GM23338 (cell line): ENCODE data around the gene PITX1. TPM values are rescaled to one million over a fixed set of nuclear protein-coding genes. Genes with fewer than 3 reads are reported as not detected.

Experiments used
- ATAC-seq: fragments of 200-7000 bp; cut with Tn5 transposase; 3 replicates; pipeline ENCODE4 v1.9.1; 2020
- DNase-seq: peaks from one replicate; pipeline ENCODE4 v3.0.0-alpha.2; 2015; ENCODE audit warnings: low spot score
- H2AFZ ChIP-seq: fragments of 200-600 bp; sonication (generic); 2 replicates; pipeline ENCODE4 v1.8.0; 2016; ENCODE audit warnings: antibody characterized with exemption, mild to moderate bottlenecking, moderate library complexity
- H3F3A ChIP-seq: fragments of 200-600 bp; sonication (generic); replicated peaks from 2 replicates; pipeline ENCODE4 v1.8.0; 2017; ENCODE audit warnings: antibody characterized with exemption, mixed run types, low read depth
- H3K27ac ChIP-seq: fragments of 200-600 bp; sonication (generic); 2 replicates; pipeline ENCODE4 v1.6.1; 2016; ENCODE audit warnings: low read depth
- H3K27me3 ChIP-seq: fragments of 200-600 bp; sonication (generic); 2 replicates; pipeline ENCODE4 v1.8.0; 2016; ENCODE audit warnings: mild to moderate bottlenecking, mixed run types, moderate library complexity; ENCODE audit not compliant: insufficient read depth
- H3K36me3 ChIP-seq: fragments of 200-600 bp; sonication (generic); 2 replicates; pipeline ENCODE4 v1.8.0; 2016; ENCODE audit warnings: mild to moderate bottlenecking; ENCODE audit not compliant: insufficient read depth
- H3K4me1 ChIP-seq: fragments of 200-600 bp; sonication (generic); 2 replicates; pipeline ENCODE4 v1.8.0; 2016; ENCODE audit warnings: mild to moderate bottlenecking, moderate library complexity; ENCODE audit not compliant: insufficient read depth
- H3K4me2 ChIP-seq: fragments of 200-600 bp; sonication (generic); 2 replicates; pipeline ENCODE4 v1.7.1; 2017; ENCODE audit warnings: mixed run types
- H3K4me3 ChIP-seq: fragments of 200-600 bp; sonication (generic); 2 replicates; pipeline ENCODE4 v1.6.1; 2016; ENCODE audit warnings: mixed run types
- H3K79me2 ChIP-seq: fragments of 200-600 bp; sonication (generic); replicated peaks from 2 replicates; pipeline ENCODE4 v1.8.0; 2017; ENCODE audit warnings: mild to moderate bottlenecking; ENCODE audit not compliant: insufficient read depth
- H3K9me2 ChIP-seq: fragments of 200-600 bp; sonication (generic); 2 replicates; pipeline ENCODE4 v1.8.0; 2017; ENCODE audit not compliant: insufficient read depth
- H4K20me1 ChIP-seq: fragments of 200-600 bp; sonication (generic); replicated peaks from 2 replicates; pipeline ENCODE4 v1.8.0; 2017; ENCODE audit warnings: mild to moderate bottlenecking; ENCODE audit not compliant: insufficient read depth
- H3K27ac Mint-ChIP-seq: 2 replicates; pipeline ENCODE4 v1.8.0; 2020; ENCODE audit warnings: inconsistent platforms, mild to moderate bottlenecking, moderate library complexity, mixed read lengths
- H3K27me3 Mint-ChIP-seq: 3 replicates; pipeline ENCODE4 v1.8.0; 2022; ENCODE audit warnings: low read depth, mild to moderate bottlenecking, moderate library complexity, mixed read lengths, inconsistent platforms; ENCODE audit not compliant: insufficient read depth, poor library complexity
- H3K36me3 Mint-ChIP-seq: 3 replicates; pipeline ENCODE4 v1.8.0; 2021; ENCODE audit warnings: low read depth, mild to moderate bottlenecking, inconsistent platforms, moderate library complexity, mixed read lengths
- H3K4me1 Mint-ChIP-seq: 3 replicates; pipeline ENCODE4 v1.8.0; 2020; ENCODE audit warnings: mild to moderate bottlenecking, inconsistent platforms, mixed read lengths
- H3K4me3 Mint-ChIP-seq: 3 replicates; pipeline ENCODE4 v1.8.0; 2021; ENCODE audit warnings: moderate library complexity, mild to moderate bottlenecking, inconsistent platforms, mixed read lengths
- H3K9me3 Mint-ChIP-seq: 3 replicates; pipeline ENCODE4 v1.8.0; 2020; ENCODE audit warnings: moderate library complexity, mild to moderate bottlenecking, inconsistent platforms, mixed read lengths
- CREB1 ChIP-seq: fragments of 250-450 bp; sonication (Bioruptor Pico); IDR thresholded peaks from 2 replicates; pipeline ENCODE4 v1.5.0; 2020; ENCODE audit warnings: low read depth, mild to moderate bottlenecking, moderate library complexity
- EZH2 ChIP-seq: fragments of 200-600 bp; sonication (generic); IDR thresholded peaks from one replicate; pipeline ENCODE4 v1.8.0; 2017; ENCODE audit warnings: antibody characterized with exemption, mild to moderate bottlenecking, low read depth; ENCODE audit not compliant: unreplicated experiment
- EZH2phosphoT487 ChIP-seq: fragments of 200-600 bp; sonication (generic); IDR thresholded peaks from one replicate; pipeline ENCODE4 v1.8.1; 2018; ENCODE audit warnings: antibody characterized with exemption; ENCODE audit not compliant: unreplicated experiment
- JUNB ChIP-seq: IDR thresholded peaks from one replicate; pipeline ENCODE4 v1.6.1; 2016; ENCODE audit warnings: antibody characterized with exemption; ENCODE audit not compliant: unreplicated experiment
- NANOG ChIP-seq: IDR thresholded peaks from 2 replicates; pipeline ENCODE4 v1.6.1; 2016; ENCODE audit warnings: antibody characterized with exemption, borderline replicate concordance
- POLR2AphosphoS5 ChIP-seq: IDR thresholded peaks from 2 replicates; pipeline ENCODE4 v1.6.1; 2016; ENCODE audit warnings: antibody characterized with exemption, low read depth
- STAT1 ChIP-seq: IDR thresholded peaks from one replicate; pipeline ENCODE4 v1.6.1; 2016; ENCODE audit warnings: antibody characterized with exemption; ENCODE audit not compliant: unreplicated experiment
- ZNF114 ChIP-seq: fragments of 250-450 bp; sonication (Bioruptor Pico); IDR thresholded peaks from 2 replicates; pipeline ENCODE4 v1.5.0; 2020; ENCODE audit warnings: mild to moderate bottlenecking, moderate library complexity
- ZNF331 ChIP-seq: fragments of 250-450 bp; sonication (Bioruptor Pico); IDR thresholded peaks from 2 replicates; pipeline ENCODE4 v1.5.0; 2020; ENCODE audit warnings: low read depth, mild to moderate bottlenecking, moderate library complexity
- polyA plus RNA-seq: library from polyadenylated mRNA; unstranded; fragments of >200 nt; fragmentation: Nextera tagmentation; extraction: Ambion mirVana; gene quantifications from 2 replicates; pipeline ENCODE4 v1.2.1, GENCODE V29; 2016
- total RNA-seq: library from RNA; depleted of rRNA; stranded (reverse); fragments of >200 nt; shearing (Covaris generic); gene quantifications from 2 replicates; pipeline ENCODE4 v1.2.3, GENCODE V29; 2014
- TF ChIP-seq, protein P1 (sequence below): IDR thresholded peaks from one replicate; pipeline ENCODE4 v1.6.1; 2018; ENCODE audit warnings: antibody characterized with exemption; ENCODE audit not compliant: unreplicated experiment
- TF ChIP-seq, protein P2 (sequence below): IDR thresholded peaks from 2 replicates; pipeline ENCODE4 v1.6.1; 2016; ENCODE audit warnings: antibody characterized with exemption
- TF ChIP-seq, protein P3 (sequence below), 2 experiments: fragments of 200-600 bp in 1 of 2; sonication (generic) in 1 of 2; conservative IDR thresholded peaks; 2 replicates each; pipeline versions ENCODE4 v1.5.1 to v1.6.1; 2016 to 2017; ENCODE audit warnings: antibody characterized with exemption in 2 of 2, low read depth in 2 of 2, mild to moderate bottlenecking in 2 of 2, moderate library complexity in 1 of 2
- TF ChIP-seq, protein P4 (sequence below): fragments of 250-450 bp; sonication (Bioruptor Pico); IDR thresholded peaks from 2 replicates; pipeline ENCODE4 v1.5.0; 2020; ENCODE audit warnings: mild to moderate bottlenecking, moderate library complexity

PITX1 gene
- total and polyA plus RNA-seq, 2 experiments from 2014 or later, result not detected

DNA sequence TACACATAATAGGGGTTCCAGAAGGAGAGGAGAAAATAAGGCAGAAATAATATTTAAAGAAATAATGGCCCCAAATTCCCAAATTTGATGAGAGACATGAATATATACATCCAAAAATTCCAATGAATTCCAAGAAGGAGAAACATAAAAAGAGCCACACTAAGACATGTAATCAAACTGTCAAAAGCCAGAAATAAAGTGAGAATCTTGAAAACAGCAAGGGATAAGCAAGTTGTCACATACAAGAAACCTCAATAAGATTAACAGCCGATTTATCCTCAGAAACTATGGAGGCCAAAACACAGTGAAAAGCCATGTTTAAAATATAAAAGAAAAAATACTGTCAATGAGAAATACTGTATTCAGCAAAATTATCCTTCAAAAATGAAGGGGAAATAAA, 51.8 kb downstream of the PITX1 start (continued):
- TF ChIP-seq EZH2phosphoT487 (no peak), POLR2AphosphoS5 (no peak), STAT1 (no peak)
- TF ChIP-seq, protein P1, sequence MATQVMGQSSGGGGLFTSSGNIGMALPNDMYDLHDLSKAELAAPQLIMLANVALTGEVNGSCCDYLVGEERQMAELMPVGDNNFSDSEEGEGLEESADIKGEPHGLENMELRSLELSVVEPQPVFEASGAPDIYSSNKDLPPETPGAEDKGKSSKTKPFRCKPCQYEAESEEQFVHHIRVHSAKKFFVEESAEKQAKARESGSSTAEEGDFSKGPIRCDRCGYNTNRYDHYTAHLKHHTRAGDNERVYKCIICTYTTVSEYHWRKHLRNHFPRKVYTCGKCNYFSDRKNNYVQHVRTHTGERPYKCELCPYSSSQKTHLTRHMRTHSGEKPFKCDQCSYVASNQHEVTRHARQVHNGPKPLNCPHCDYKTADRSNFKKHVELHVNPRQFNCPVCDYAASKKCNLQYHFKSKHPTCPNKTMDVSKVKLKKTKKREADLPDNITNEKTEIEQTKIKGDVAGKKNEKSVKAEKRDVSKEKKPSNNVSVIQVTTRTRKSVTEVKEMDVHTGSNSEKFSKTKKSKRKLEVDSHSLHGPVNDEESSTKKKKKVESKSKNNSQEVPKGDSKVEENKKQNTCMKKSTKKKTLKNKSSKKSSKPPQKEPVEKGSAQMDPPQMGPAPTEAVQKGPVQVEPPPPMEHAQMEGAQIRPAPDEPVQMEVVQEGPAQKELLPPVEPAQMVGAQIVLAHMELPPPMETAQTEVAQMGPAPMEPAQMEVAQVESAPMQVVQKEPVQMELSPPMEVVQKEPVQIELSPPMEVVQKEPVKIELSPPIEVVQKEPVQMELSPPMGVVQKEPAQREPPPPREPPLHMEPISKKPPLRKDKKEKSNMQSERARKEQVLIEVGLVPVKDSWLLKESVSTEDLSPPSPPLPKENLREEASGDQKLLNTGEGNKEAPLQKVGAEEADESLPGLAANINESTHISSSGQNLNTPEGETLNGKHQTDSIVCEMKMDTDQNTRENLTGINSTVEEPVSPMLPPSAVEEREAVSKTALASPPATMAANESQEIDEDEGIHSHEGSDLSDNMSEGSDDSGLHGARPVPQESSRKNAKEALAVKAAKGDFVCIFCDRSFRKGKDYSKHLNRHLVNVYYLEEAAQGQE, result no peak

DNA sequence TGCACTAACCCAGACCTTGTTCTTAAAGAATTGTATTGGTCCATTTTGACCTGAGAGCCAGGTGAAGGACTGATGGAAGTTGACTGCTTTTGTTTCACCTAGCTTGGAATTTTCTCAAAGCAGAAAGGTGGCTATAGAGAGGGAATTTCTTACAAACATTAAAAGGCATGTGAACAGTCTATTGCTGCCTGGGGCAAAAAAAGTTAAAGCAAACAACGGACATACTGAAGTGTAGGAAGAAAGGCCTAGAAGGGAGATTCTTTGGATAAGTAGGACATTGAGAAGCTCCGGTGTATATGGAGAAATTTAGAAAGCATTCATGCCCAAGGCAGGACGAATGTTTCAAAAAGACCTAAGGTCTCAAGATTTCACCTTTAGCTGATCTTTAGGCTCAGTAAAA, 54.6 kb downstream of the PITX1 start:
- ATAC-seq (no peak), DNase-seq (no peak)
- Histone ChIP-seq H2AFZ (no peak overlapping the region), H3K4me3 (no peak overlapping the region), H3K4me2 (no peak overlapping the region), H3K4me1 (no peaks in the 10 kb centered on the region), H3K9me2 (no peaks in the 10 kb centered on the region), H3K27ac (no peak overlapping the region), H3K36me3 (no peaks in the 10 kb centered on the region; the same call in 1 of the 2 replicates), H3K79me2 (no peaks in the 10 kb centered on the region), H3F3A (no peaks in the 10 kb centered on the region), H4K20me1 (no peaks in the 10 kb centered on the region), H3K27me3 (no peaks in the 10 kb centered on the region)
- H3K27me3 Mint-ChIP-seq, result peaks cover 8% of the 10 kb centered on the region
- peaks cover 77% of the 10 kb centered on the region for H3K9me3 Mint-ChIP-seq
- H3K36me3 Mint-ChIP-seq, result peaks cover 52% of the 10 kb centered on the region
- no peaks in the 10 kb centered on the region; the same call in 2 of the 3 replicates for H3K4me1 Mint-ChIP-seq
- no peak overlapping the region for H3K4me3 Mint-ChIP-seq
- no peak overlapping the region for H3K27ac Mint-ChIP-seq
- TF ChIP-seq ZNF331 (no peak), NANOG (no peak), EZH2phosphoT487 (no peak), JUNB (no peak), EZH2 (no peak), ZNF114 (no peak), CREB1 (CRISPR knock-in tag) (no peak)
- TF ChIP-seq, protein P2, sequence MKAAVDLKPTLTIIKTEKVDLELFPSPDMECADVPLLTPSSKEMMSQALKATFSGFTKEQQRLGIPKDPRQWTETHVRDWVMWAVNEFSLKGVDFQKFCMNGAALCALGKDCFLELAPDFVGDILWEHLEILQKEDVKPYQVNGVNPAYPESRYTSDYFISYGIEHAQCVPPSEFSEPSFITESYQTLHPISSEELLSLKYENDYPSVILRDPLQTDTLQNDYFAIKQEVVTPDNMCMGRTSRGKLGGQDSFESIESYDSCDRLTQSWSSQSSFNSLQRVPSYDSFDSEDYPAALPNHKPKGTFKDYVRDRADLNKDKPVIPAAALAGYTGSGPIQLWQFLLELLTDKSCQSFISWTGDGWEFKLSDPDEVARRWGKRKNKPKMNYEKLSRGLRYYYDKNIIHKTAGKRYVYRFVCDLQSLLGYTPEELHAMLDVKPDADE, result no peak
- TF ChIP-seq, protein P3, sequence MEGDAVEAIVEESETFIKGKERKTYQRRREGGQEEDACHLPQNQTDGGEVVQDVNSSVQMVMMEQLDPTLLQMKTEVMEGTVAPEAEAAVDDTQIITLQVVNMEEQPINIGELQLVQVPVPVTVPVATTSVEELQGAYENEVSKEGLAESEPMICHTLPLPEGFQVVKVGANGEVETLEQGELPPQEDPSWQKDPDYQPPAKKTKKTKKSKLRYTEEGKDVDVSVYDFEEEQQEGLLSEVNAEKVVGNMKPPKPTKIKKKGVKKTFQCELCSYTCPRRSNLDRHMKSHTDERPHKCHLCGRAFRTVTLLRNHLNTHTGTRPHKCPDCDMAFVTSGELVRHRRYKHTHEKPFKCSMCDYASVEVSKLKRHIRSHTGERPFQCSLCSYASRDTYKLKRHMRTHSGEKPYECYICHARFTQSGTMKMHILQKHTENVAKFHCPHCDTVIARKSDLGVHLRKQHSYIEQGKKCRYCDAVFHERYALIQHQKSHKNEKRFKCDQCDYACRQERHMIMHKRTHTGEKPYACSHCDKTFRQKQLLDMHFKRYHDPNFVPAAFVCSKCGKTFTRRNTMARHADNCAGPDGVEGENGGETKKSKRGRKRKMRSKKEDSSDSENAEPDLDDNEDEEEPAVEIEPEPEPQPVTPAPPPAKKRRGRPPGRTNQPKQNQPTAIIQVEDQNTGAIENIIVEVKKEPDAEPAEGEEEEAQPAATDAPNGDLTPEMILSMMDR (conservative IDR thresholded peaks at IDR 0.05; ENCODE audit: low read depth in 2 of 2), result no peak
- TF ChIP-seq, protein P4, sequence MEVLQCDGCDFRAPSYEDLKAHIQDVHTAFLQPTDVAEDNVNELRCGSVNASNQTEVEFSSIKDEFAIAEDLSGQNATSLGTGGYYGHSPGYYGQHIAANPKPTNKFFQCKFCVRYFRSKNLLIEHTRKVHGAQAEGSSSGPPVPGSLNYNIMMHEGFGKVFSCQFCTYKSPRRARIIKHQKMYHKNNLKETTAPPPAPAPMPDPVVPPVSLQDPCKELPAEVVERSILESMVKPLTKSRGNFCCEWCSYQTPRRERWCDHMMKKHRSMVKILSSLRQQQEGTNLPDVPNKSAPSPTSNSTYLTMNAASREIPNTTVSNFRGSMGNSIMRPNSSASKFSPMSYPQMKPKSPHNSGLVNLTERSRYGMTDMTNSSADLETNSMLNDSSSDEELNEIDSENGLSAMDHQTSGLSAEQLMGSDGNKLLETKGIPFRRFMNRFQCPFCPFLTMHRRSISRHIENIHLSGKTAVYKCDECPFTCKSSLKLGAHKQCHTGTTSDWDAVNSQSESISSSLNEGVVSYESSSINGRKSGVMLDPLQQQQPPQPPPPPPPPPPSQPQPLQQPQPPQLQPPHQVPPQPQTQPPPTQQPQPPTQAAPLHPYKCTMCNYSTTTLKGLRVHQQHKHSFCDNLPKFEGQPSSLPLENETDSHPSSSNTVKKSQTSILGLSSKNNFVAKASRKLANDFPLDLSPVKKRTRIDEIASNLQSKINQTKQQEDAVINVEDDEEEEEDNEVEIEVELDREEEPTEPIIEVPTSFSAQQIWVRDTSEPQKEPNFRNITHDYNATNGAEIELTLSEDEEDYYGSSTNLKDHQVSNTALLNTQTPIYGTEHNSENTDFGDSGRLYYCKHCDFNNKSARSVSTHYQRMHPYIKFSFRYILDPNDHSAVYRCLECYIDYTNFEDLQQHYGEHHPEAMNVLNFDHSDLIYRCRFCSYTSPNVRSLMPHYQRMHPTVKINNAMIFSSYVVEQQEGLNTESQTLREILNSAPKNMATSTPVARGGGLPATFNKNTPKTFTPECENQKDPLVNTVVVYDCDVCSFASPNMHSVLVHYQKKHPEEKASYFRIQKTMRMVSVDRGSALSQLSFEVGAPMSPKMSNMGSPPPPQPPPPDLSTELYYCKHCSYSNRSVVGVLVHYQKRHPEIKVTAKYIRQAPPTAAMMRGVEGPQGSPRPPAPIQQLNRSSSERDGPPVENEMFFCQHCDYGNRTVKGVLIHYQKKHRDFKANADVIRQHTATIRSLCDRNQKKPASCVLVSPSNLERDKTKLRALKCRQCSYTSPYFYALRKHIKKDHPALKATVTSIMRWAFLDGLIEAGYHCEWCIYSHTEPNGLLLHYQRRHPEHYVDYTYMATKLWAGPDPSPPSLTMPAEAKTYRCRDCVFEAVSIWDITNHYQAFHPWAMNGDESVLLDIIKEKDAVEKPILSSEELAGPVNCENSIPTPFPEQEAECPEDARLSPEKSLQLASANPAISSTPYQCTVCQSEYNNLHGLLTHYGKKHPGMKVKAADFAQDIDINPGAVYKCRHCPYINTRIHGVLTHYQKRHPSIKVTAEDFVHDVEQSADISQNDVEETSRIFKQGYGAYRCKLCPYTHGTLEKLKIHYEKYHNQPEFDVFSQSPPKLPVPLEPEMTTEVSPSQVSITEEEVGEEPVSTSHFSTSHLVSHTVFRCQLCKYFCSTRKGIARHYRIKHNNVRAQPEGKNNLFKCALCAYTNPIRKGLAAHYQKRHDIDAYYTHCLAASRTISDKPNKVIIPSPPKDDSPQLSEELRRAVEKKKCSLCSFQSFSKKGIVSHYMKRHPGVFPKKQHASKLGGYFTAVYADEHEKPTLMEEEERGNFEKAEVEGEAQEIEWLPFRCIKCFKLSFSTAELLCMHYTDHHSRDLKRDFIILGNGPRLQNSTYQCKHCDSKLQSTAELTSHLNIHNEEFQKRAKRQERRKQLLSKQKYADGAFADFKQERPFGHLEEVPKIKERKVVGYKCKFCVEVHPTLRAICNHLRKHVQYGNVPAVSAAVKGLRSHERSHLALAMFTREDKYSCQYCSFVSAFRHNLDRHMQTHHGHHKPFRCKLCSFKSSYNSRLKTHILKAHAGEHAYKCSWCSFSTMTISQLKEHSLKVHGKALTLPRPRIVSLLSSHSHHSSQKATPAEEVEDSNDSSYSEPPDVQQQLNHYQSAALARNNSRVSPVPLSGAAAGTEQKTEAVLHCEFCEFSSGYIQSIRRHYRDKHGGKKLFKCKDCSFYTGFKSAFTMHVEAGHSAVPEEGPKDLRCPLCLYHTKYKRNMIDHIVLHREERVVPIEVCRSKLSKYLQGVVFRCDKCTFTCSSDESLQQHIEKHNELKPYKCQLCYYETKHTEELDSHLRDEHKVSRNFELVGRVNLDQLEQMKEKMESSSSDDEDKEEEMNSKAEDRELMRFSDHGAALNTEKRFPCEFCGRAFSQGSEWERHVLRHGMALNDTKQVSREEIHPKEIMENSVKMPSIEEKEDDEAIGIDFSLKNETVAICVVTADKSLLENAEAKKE (CRISPR knock-in tag), result no peak
